MCF 10A (cell line): ENCODE results near the gene PRKN. TPM values are rescaled to one million over a fixed set of nuclear protein-coding genes. Genes with fewer than 3 reads are reported as not detected.

Source experiments
- BruUV-seq: library from RNA; stranded (reverse); fragments of 400-500 nt; replicated peaks from 2 replicates; lab custom pipeline; 2021; lab: Mats Ljungman, UMichigan
- CTCF ChIA-PET: fragments of 300-600 bp; sonication (Branson Sonifier 250); formaldehyde crosslinking; extraction: SDS; loops from one replicate; lab custom pipeline; 2021; ENCODE audit warnings: antibody characterized with exemption, inconsistent platforms; lab: Yijun Ruan, JAX
- POLR2A ChIA-PET: fragments of 300-600, 350-650 bp; sonication (Branson Sonifier 250); formaldehyde crosslinking; extraction: SDS; loops from one replicate; lab custom pipeline; 2020; ENCODE audit warnings: antibody characterized with exemption, inconsistent platforms; lab: Yijun Ruan, JAX
- DNase-seq: peaks from one replicate; pipeline ENCODE4 v3.0.0-alpha.2; 2018; ENCODE audit not compliant: unreplicated experiment
- H3K27ac Mint-ChIP-seq: one replicate; pipeline ENCODE4 v1.8.0; 2022; ENCODE audit warnings: mild to moderate bottlenecking, low read depth, mixed read lengths; ENCODE audit not compliant: unreplicated experiment
- H3K27me3 Mint-ChIP-seq: one replicate; pipeline ENCODE4 v1.8.0; 2022; ENCODE audit warnings: mixed read lengths; ENCODE audit not compliant: insufficient read depth, unreplicated experiment
- H3K36me3 Mint-ChIP-seq: one replicate; pipeline ENCODE4 v1.8.0; 2022; ENCODE audit warnings: mild to moderate bottlenecking, moderate library complexity, mixed read lengths; ENCODE audit not compliant: insufficient read depth, unreplicated experiment
- H3K4me1 Mint-ChIP-seq: one replicate; pipeline ENCODE4 v1.8.0; 2022; ENCODE audit warnings: mixed read lengths; ENCODE audit not compliant: insufficient read depth, unreplicated experiment
- H3K4me3 Mint-ChIP-seq: one replicate; pipeline ENCODE4 v1.8.0; 2022; ENCODE audit warnings: mild to moderate bottlenecking, moderate library complexity, mixed read lengths; ENCODE audit not compliant: unreplicated experiment
- H3K9me3 Mint-ChIP-seq: one replicate; pipeline ENCODE4 v1.8.0; 2022; ENCODE audit warnings: mixed read lengths; ENCODE audit not compliant: unreplicated experiment
- intact Hi-C: fragments of 100-400 bp; cut with micrococcal nuclease; formaldehyde crosslinking; loops from 2 replicates; pipeline ENCODE4 v1.14.1; 2022
- total RNA-seq: library from RNA; stranded (reverse); gene quantifications from 2 replicates; pipeline ENCODE4 v1.2.3, GENCODE V29; 2022
- TF ChIP-seq, protein P1 (sequence below): fragments of 200-600 bp; IDR thresholded peaks from one replicate; pipeline ENCODE4 v1.8.0; 2022; ENCODE audit warnings: antibody characterized with exemption, mild to moderate bottlenecking; ENCODE audit not compliant: unreplicated experiment

Gene PRKN
- total RNA-seq, 1 experiment from 2014 or later, result 2.5 TPM

- Mint-ChIP-seq H3K27me3 (no peaks in the 10 kb centered on the region), H3K9me3 (no peaks in the 10 kb centered on the region), H3K36me3 (no peaks in the 10 kb centered on the region), H3K4me3 (no peak overlapping the region), H3K27ac (no peak overlapping the region), H3K4me1 (peaks cover 10% of the 10 kb centered on the region)
- no peak for DNase-seq
- BruUV-seq, result no TSS peak
- intact Hi-C loops, result no loop called here
- CTCF ChIA-PET, result no interaction called here
- TF ChIP-seq, protein P1, sequence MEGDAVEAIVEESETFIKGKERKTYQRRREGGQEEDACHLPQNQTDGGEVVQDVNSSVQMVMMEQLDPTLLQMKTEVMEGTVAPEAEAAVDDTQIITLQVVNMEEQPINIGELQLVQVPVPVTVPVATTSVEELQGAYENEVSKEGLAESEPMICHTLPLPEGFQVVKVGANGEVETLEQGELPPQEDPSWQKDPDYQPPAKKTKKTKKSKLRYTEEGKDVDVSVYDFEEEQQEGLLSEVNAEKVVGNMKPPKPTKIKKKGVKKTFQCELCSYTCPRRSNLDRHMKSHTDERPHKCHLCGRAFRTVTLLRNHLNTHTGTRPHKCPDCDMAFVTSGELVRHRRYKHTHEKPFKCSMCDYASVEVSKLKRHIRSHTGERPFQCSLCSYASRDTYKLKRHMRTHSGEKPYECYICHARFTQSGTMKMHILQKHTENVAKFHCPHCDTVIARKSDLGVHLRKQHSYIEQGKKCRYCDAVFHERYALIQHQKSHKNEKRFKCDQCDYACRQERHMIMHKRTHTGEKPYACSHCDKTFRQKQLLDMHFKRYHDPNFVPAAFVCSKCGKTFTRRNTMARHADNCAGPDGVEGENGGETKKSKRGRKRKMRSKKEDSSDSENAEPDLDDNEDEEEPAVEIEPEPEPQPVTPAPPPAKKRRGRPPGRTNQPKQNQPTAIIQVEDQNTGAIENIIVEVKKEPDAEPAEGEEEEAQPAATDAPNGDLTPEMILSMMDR, result no peak
- POLR2A ChIA-PET, result no interaction called here
Observed at GRCh38 chr6:162267126-162267525, 460.4 kb downstream of the PRKN start.

DNA sequence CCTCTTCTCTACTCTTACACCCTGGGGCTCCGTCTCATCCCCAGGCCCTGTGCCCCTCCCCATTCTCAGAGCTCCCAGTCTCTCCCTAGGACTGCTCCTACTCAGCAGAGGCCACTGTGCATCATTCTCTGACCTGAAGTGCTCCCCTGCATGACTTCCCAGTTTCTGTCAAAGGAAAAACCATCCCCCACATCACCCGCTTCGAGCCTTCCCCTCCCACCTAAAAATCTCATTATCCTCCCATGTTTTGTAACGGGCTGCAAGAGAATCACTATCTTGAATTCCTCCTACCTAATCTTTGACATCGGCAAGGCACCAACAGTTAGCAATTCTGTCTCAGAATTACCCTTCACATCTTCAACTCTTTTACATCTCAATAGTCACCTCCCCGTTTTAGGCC, 463.0 kb downstream of the PRKN start:
- no peak overlapping the region for H3K27ac Mint-ChIP-seq
- intact Hi-C loops, result no loop called here
- DNase-seq, result no peak
- TF ChIP-seq, protein P1, result no peak
- POLR2A ChIA-PET, result no interaction called here
- CTCF ChIA-PET, result no interaction called here
- H3K27me3 Mint-ChIP-seq, result no peaks in the 10 kb centered on the region
- no peaks in the 10 kb centered on the region for H3K36me3 Mint-ChIP-seq
- BruUV-seq, result no TSS peak
- H3K4me3 Mint-ChIP-seq, result no peak overlapping the region
- H3K4me1 Mint-ChIP-seq, result peaks cover 10% of the 10 kb centered on the region
- no peaks in the 10 kb centered on the region for H3K9me3 Mint-ChIP-seq

DNA sequence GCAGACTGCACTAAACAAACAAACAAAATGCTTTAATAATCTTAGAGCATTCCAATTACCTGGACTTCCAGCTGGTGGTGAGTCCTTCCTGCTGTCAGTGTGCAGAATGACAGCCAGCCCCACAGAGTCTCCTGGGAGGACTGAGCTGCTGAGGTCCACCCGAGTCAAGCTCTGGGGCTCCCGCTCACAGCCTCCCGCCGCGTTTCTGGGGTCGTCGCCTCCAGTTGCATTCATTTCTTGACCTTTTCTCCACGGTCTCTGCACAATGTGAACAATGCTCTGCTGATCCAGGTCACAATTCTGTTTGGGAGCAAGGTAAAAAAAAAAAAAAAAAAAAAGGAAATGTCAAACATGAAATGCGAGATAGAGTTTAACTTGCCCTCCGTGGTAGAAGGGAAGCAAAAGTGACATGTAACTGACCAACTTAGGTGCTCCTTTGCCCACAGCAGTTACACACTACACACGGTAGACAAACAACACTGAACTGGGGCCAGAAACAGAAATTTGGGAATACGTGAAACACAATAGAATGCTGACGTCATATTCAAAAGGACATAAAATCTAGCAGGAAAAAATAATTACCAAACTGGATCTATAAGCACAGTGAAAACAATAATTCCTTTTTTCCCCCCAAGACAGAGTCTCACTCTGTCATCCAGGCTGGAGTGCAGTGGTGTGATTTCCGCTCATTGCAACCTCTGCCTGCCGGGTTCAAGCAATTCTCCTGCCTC, 464.9 kb downstream of the PRKN start:
- TF ChIP-seq, protein P1, result no peak
- H3K4me1 Mint-ChIP-seq, result no peaks in the 10 kb centered on the region

GRCh38 chr6:162261598-162261997, 466.0 kb downstream of the PRKN start:
- POLR2A ChIA-PET, result no interaction called here
- H3K27me3 Mint-ChIP-seq, result no peaks in the 10 kb centered on the region
- TF ChIP-seq, protein P1, result no peak
- no peaks in the 10 kb centered on the region for H3K4me1 Mint-ChIP-seq
- DNase-seq, result no peak
- BruUV-seq, result no TSS peak
- no peaks in the 10 kb centered on the region for H3K9me3 Mint-ChIP-seq
- no peak overlapping the region for H3K4me3 Mint-ChIP-seq
- CTCF ChIA-PET, result no interaction called here
- H3K36me3 Mint-ChIP-seq, result no peaks in the 10 kb centered on the region
- intact Hi-C loops, result no loop called here
- H3K27ac Mint-ChIP-seq, result no peak overlapping the region

More for the DNA sequence above, 464.9 kb downstream of the PRKN start:
- no TSS peak for BruUV-seq
- no peaks in the 10 kb centered on the region for H3K36me3 Mint-ChIP-seq
- POLR2A ChIA-PET, result no interaction called here
- H3K4me3 Mint-ChIP-seq, result no peak overlapping the region
- CTCF ChIA-PET, result interaction anchor here (0.6 to 0.7 kb wide), 2 partner anchors 19 to 799 kb away, joined by 3 read pairs; no protein-coding TSS in a partner anchor
- intact Hi-C loops, result no loop called here
- no peaks in the 10 kb centered on the region for H3K27me3 Mint-ChIP-seq
- H3K27ac Mint-ChIP-seq, result no peak overlapping the region
- no peaks in the 10 kb centered on the region for H3K9me3 Mint-ChIP-seq
- DNase-seq, result no peak
